ENCODE data around the gene USP9X.

The USP9X gene

DNA sequence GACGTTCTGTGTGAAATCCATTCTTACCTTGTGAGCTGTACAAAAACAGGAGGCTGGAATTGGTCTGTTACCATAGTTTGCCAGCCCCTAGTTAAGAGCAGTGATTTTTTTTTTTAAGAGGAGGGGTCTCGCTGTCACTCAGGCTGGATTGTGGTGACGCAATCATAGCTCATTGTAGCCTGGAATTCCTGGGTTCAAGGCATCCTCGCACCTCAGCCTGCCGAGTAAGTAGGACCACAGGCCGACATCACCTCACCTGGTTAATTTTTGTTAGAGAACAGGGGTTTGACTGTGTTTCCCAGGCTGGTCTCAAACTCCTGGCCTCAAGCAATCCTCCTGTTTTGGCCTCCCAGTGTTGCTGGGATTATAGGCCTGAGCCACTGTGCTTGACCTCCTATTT lies 7.5 kb downstream of the USP9X start:
- no peaks in the 10 kb centered on the region for H3K27me3 ChIP-seq (ENCODE audit: insufficient read depth, poor library complexity, severe bottlenecking)
- H3K4me3 ChIP-seq (replicated peaks; ENCODE audit: insufficient read depth, low read length) = no peak overlapping the region
- no peak overlapping the region for H3K27ac ChIP-seq (replicated peaks)
- no peak for DNase-seq (ENCODE audit: low read depth in 1 of 2, low spot score in 1 of 2)
- TF ChIP-seq, protein P1, sequence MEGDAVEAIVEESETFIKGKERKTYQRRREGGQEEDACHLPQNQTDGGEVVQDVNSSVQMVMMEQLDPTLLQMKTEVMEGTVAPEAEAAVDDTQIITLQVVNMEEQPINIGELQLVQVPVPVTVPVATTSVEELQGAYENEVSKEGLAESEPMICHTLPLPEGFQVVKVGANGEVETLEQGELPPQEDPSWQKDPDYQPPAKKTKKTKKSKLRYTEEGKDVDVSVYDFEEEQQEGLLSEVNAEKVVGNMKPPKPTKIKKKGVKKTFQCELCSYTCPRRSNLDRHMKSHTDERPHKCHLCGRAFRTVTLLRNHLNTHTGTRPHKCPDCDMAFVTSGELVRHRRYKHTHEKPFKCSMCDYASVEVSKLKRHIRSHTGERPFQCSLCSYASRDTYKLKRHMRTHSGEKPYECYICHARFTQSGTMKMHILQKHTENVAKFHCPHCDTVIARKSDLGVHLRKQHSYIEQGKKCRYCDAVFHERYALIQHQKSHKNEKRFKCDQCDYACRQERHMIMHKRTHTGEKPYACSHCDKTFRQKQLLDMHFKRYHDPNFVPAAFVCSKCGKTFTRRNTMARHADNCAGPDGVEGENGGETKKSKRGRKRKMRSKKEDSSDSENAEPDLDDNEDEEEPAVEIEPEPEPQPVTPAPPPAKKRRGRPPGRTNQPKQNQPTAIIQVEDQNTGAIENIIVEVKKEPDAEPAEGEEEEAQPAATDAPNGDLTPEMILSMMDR (IDR thresholded peaks at IDR 0.05; ENCODE audit: insufficient read depth, low read length) = no peak
- no peak for TF ChIP-seq SPI1 (IDR thresholded peaks at IDR 0.05; ENCODE audit: borderline replicate concordance, low read depth)
- TF ChIP-seq GABPA (IDR thresholded peaks at IDR 0.05; ENCODE audit: low read depth) = no peak
- no peak for TF ChIP-seq POLR2AphosphoS5 (IDR thresholded peaks at IDR 0.05; ENCODE audit: low read depth)
- TF ChIP-seq, protein P2, sequence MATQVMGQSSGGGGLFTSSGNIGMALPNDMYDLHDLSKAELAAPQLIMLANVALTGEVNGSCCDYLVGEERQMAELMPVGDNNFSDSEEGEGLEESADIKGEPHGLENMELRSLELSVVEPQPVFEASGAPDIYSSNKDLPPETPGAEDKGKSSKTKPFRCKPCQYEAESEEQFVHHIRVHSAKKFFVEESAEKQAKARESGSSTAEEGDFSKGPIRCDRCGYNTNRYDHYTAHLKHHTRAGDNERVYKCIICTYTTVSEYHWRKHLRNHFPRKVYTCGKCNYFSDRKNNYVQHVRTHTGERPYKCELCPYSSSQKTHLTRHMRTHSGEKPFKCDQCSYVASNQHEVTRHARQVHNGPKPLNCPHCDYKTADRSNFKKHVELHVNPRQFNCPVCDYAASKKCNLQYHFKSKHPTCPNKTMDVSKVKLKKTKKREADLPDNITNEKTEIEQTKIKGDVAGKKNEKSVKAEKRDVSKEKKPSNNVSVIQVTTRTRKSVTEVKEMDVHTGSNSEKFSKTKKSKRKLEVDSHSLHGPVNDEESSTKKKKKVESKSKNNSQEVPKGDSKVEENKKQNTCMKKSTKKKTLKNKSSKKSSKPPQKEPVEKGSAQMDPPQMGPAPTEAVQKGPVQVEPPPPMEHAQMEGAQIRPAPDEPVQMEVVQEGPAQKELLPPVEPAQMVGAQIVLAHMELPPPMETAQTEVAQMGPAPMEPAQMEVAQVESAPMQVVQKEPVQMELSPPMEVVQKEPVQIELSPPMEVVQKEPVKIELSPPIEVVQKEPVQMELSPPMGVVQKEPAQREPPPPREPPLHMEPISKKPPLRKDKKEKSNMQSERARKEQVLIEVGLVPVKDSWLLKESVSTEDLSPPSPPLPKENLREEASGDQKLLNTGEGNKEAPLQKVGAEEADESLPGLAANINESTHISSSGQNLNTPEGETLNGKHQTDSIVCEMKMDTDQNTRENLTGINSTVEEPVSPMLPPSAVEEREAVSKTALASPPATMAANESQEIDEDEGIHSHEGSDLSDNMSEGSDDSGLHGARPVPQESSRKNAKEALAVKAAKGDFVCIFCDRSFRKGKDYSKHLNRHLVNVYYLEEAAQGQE (IDR thresholded peaks at IDR 0.05; ENCODE audit: insufficient replicate concordance, low read depth) = no peak

DNA sequence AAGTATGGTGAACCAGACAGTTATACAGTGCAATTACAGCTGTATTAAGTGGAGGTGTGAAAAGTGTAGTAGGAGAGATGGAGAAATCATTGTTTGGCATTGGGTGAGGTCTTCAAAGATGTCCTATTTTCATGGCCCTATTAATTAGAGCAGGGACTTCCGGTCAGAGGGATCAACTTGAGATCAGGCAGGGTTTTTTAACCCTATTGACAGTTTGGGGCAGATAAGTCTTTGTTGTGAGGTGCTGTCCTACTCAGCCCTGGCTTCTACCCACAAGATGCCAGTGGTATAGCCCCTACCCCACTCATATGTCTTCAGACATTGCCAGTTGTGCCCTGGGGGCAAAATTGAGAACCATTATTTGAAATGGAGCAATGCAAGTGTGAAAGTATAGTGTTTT lies 9.9 kb downstream of the USP9X start:
- TF ChIP-seq POLR2AphosphoS5 (IDR thresholded peaks at IDR 0.05; ENCODE audit: low read depth) = no peak
- TF ChIP-seq, protein P2 (IDR thresholded peaks at IDR 0.05; ENCODE audit: insufficient replicate concordance, low read depth) = no peak
- TF ChIP-seq, protein P1 (IDR thresholded peaks at IDR 0.05; ENCODE audit: insufficient read depth, low read length) = no peak
- no peak for TF ChIP-seq SPI1 (IDR thresholded peaks at IDR 0.05; ENCODE audit: borderline replicate concordance, low read depth)
- no peak for TF ChIP-seq GABPA (IDR thresholded peaks at IDR 0.05; ENCODE audit: low read depth)
- Histone ChIP-seq H3K27me3 (ENCODE audit: insufficient read depth, poor library complexity, severe bottlenecking) (no peaks in the 10 kb centered on the region), H3K27ac (replicated peaks) (no peak overlapping the region), H3K4me3 (replicated peaks; ENCODE audit: insufficient read depth, low read length) (no peak overlapping the region)
- no peak for DNase-seq (ENCODE audit: low read depth in 1 of 2, low spot score in 1 of 2)

DNA sequence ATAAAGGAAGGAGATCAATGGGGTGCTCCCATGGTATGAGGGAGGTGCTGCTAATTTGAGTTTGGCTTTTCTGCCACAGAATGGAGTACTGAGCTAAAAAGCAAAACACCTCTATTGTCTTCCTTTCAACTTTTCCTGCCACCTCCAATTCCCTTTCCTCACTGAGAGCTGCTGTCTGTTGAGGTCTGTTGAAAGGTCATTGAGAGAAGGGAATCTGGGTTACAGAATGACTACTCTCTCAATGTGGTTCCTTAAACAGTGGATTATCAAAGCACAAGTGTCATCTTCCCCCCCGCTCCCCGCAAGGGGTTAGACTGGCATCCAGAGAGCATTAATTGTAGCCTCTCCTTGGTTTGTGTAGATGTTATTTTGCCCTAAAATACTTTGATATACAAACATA lies 10.7 kb downstream of the USP9X start:
- Histone ChIP-seq H3K27ac (replicated peaks) (no peak overlapping the region), H3K27me3 (ENCODE audit: insufficient read depth, poor library complexity, severe bottlenecking) (no peaks in the 10 kb centered on the region), H3K4me3 (replicated peaks; ENCODE audit: insufficient read depth, low read length) (no peak overlapping the region)
- TF ChIP-seq POLR2AphosphoS5 (IDR thresholded peaks at IDR 0.05; ENCODE audit: low read depth) (no peak), GABPA (IDR thresholded peaks at IDR 0.05; ENCODE audit: low read depth) (no peak), SPI1 (IDR thresholded peaks at IDR 0.05; ENCODE audit: borderline replicate concordance, low read depth) (no peak)
- TF ChIP-seq, protein P1 (IDR thresholded peaks at IDR 0.05; ENCODE audit: insufficient read depth, low read length) = no peak
- TF ChIP-seq, protein P2 (IDR thresholded peaks at IDR 0.05; ENCODE audit: insufficient replicate concordance, low read depth) = no peak
- no peak for DNase-seq (ENCODE audit: low read depth in 1 of 2, low spot score in 1 of 2)

Data from HL-60 (cell line).